Endothelial cell of umbilical vein (primary cell): ENCODE measurements around the gene WRNIP1. TPM values are rescaled to one million over a fixed set of nuclear protein-coding genes. Genes with fewer than 3 reads are reported as not detected.

Experiments
- BruUV-seq: library from RNA; stranded (reverse); fragments of 400-500 nt; replicated peaks from 2 replicates; lab custom pipeline; 2021; lab: Mats Ljungman, UMichigan
- CTCF ChIA-PET: fragments of 300-600, 350-600 bp; sonication (Branson Sonifier 250); formaldehyde crosslinking; loops from one replicate; lab custom pipeline; 2021; ENCODE audit warnings: antibody characterized with exemption, inconsistent platforms; lab: Charles Lee
- POLR2A ChIA-PET: fragments of 300-600, 350-600 bp; sonication (Branson Sonifier 250); formaldehyde crosslinking; loops from one replicate; lab custom pipeline; 2021; ENCODE audit warnings: antibody characterized with exemption, inconsistent platforms; lab: Charles Lee
- DNase-seq: peaks from one replicate; pipeline ENCODE4 v3.0.0-alpha.2; 2011; ENCODE audit warnings: low read depth, low spot score
- FAIRE-seq: peaks from 2 replicates; lab custom pipeline; 2011; peaks lifted over from hg19 to GRCh38; lab: Jason Lieb, UNC
- H2AFZ ChIP-seq: 2 replicates; pipeline ENCODE4 v1.6.0; 2012; ENCODE audit warnings: low read depth, low read length, control low read depth, inconsistent platforms
- H3K27ac ChIP-seq: 2 replicates; pipeline ENCODE4 v1.5.1; 2011; ENCODE audit warnings: low read depth, mild to moderate bottlenecking, control low read depth, low read length, moderate library complexity; ENCODE audit not compliant: insufficient read depth
- H3K27me3 ChIP-seq, 2 experiments: 2 replicates each; pipeline versions ENCODE4 v1.6.0 to v1.6.1; 2011; ENCODE audit warnings: low read length in 2 of 2, mixed read lengths in 1 of 2; ENCODE audit not compliant: control insufficient read depth in 2 of 2, insufficient read depth in 2 of 2
- H3K36me3 ChIP-seq, 2 experiments: 2 replicates in 1 of 2; 3 replicates in 1 of 2; pipeline ENCODE4 v1.5.1; 2011; ENCODE audit warnings: low read length in 2 of 2, mild to moderate bottlenecking in 1 of 2, moderate library complexity in 1 of 2; ENCODE audit not compliant: control insufficient read depth in 2 of 2, insufficient read depth in 2 of 2; ENCODE audit errors: extremely low read depth in 1 of 2
- H3K4me1 ChIP-seq: 3 replicates; pipeline ENCODE4 v1.5.1; 2011; ENCODE audit warnings: mild to moderate bottlenecking, low read length; ENCODE audit not compliant: control insufficient read depth, insufficient read depth; ENCODE audit errors: extremely low read depth
- H3K4me2 ChIP-seq: 2 replicates; pipeline ENCODE4 v1.6.1; 2011; ENCODE audit warnings: low read length, control low read depth, mixed read lengths; ENCODE audit not compliant: insufficient read depth
- H3K4me3 ChIP-seq, 3 experiments: fragments of 200-600 bp in 1 of 3; sonication (generic), shearing (Covaris generic) in 1 of 3; replicated peaks in 1 of 3; 2 replicates each; pipeline ENCODE4 v1.5.1; 2011 to 2016; ENCODE audit warnings: control low read depth in 3 of 3, low read length in 3 of 3, mild to moderate bottlenecking in 2 of 3, inconsistent platforms in 1 of 3, low read depth in 1 of 3, moderate library complexity in 1 of 3; ENCODE audit not compliant: insufficient read depth in 1 of 3
- H3K79me2 ChIP-seq: 2 replicates; pipeline ENCODE4 v1.6.0; 2012; ENCODE audit warnings: low read length, inconsistent platforms; ENCODE audit not compliant: control insufficient read depth, insufficient read depth
- H3K9ac ChIP-seq: replicated peaks from 2 replicates; pipeline ENCODE3; 2011; ENCODE audit warnings: low read length, control low read depth; ENCODE audit not compliant: insufficient read depth; ENCODE audit errors: extremely low read depth
- H3K9me1 ChIP-seq: replicated peaks from 3 replicates; pipeline ENCODE4 v1.6.0; 2011; ENCODE audit warnings: mild to moderate bottlenecking, low read length; ENCODE audit not compliant: control insufficient read depth, insufficient read depth; ENCODE audit errors: extremely low read depth
- H3K9me3 ChIP-seq: replicated peaks from 2 replicates; pipeline ENCODE4 v1.5.1; 2012; ENCODE audit warnings: low read length, inconsistent platforms; ENCODE audit not compliant: control insufficient read depth, insufficient read depth
- H4K20me1 ChIP-seq: replicated peaks from 2 replicates; pipeline ENCODE3; 2011; ENCODE audit warnings: mild to moderate bottlenecking, low read length; ENCODE audit not compliant: control insufficient read depth, insufficient read depth; ENCODE audit errors: extremely low read depth
- EZH2 ChIP-seq: IDR thresholded peaks from 2 replicates; pipeline ENCODE4 v1.6.1; 2012; ENCODE audit warnings: borderline replicate concordance, low read depth, mild to moderate bottlenecking, moderate library complexity, low read length, inconsistent platforms; ENCODE audit not compliant: severe bottlenecking
- FOS ChIP-seq: IDR thresholded peaks from 2 replicates; pipeline ENCODE4 v1.6.1; 2011; ENCODE audit warnings: mild to moderate bottlenecking, low read length, moderate library complexity, borderline replicate concordance; ENCODE audit not compliant: insufficient read depth
- JUN ChIP-seq: IDR thresholded peaks from 2 replicates; pipeline ENCODE4 v1.6.1; 2011; ENCODE audit warnings: borderline replicate concordance, low read depth; ENCODE audit not compliant: insufficient read length, insufficient read depth
- MYC ChIP-seq: IDR thresholded peaks from one replicate; pipeline ENCODE4 v1.6.1; 2011; ENCODE audit warnings: mild to moderate bottlenecking, low read depth, low read length
- POLR2AphosphoS5 ChIP-seq: IDR thresholded peaks from 2 replicates; pipeline ENCODE4 v1.6.1; 2012; ENCODE audit warnings: low read depth, mild to moderate bottlenecking, control low read depth, low read length, moderate library complexity; ENCODE audit not compliant: insufficient read depth
- dilution Hi-C: fragments of 300-500 bp; cut with MboI; formaldehyde crosslinking; loops from one replicate; pipeline ENCODE4 v1.15.0; 2019; ENCODE audit warnings: low sequenced_read_pairs; ENCODE audit not compliant: extremely low pct_ligation_motif_present
- intact Hi-C: fragments of 100-400 bp; cut with micrococcal nuclease; formaldehyde crosslinking; loops from one replicate; pipeline ENCODE4 v1.10.0; 2022
- polyA plus RNA-seq, 4 experiments: library from polyadenylated mRNA; depleted of rRNA in 3 of 4; stranded (reverse) in 3 of 4; unstranded in 1 of 4; fragments of >200 nt; gene quantifications; 2 replicates each; pipeline versions ENCODE4 v1.2.1 to v1.2.3, GENCODE V29; 2011 to 2012; ENCODE audit warnings: missing spikeins in 1 of 4
- total RNA-seq: library from RNA; stranded (reverse); gene quantifications from 2 replicates; pipeline ENCODE4 v1.2.3, GENCODE V29; 2021
- TF ChIP-seq, protein P1 (sequence below), 2 donors: IDR thresholded peaks; 1 replicate in 1 of 2; 2 replicates in 1 of 2; pipeline ENCODE4 v1.5.1; 2011; ENCODE audit warnings: low read length in 2 of 2, mild to moderate bottlenecking in 2 of 2, moderate library complexity in 2 of 2, control low read depth in 1 of 2, inconsistent platforms in 1 of 2, low read depth in 1 of 2; ENCODE audit not compliant: insufficient read depth in 1 of 2; ENCODE audit errors: extremely low read depth in 1 of 2

The WRNIP1 gene
- total and polyA plus RNA-seq, 2 donors (not counting 3 experiments of a cell fraction or from before 2014, with no cell fraction given): 50.1 to 68.9 TPM

DNA sequence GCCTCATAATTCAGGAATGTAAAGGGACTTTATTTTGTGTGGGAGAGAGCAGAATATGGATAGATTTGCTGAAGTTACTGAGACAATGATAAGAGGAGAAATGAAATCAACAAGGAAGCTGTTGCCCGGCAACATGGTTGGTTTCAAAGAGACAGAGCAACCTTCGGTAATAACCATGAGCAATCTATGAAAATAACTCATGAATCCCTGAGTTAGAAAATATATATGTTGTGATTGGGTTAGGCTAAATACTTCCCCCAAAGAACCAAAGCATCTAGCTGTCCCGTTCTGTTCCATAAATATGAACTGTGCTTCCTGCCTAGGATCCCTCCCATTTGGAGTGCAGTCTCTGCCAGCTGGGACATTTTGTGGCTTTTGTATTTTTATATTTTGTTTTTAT is 53.4 kb downstream of the WRNIP1 start:
- Histone ChIP-seq H3K9me3 (no peaks in the 10 kb centered on the region), H2AFZ (peak overlapping the region; percentile 45), H3K4me3 (peak overlapping the region in 1 of 3 experiments; percentile 28), H3K27ac (peak overlapping the region; percentile 92), H3K9ac (peak overlapping the region; percentile 74), H3K79me2 (no peaks in the 10 kb centered on the region), H3K4me2 (peak overlapping the region; percentile 79), H4K20me1 (no peaks in the 10 kb centered on the region), H3K36me3 (no peaks in the 10 kb centered on the region), H3K4me1 (peaks cover 44% of the 10 kb centered on the region), H3K9me1 (no peaks in the 10 kb centered on the region), H3K27me3 (no peaks in the 10 kb centered on the region)
- no TSS peak for BruUV-seq
- TF ChIP-seq JUN: peak; percentile 21
- TF ChIP-seq POLR2AphosphoS5: no peak
- dilution Hi-C loops: no loop called here
- ChIA-PET POLR2A (interaction anchor here (0.9 to 1.6 kb wide), 2 partner anchors 19 to 27 kb away, joined by 3 to 6 read pairs; no protein-coding TSS in a partner anchor), CTCF (interaction anchor here (0.7 to 2.6 kb wide), 14 partner anchors 8 to 134 kb away, joined by 3 to 23 read pairs (median 4); partner anchors contain the start of gene SERPINB1)
- intact Hi-C loops: loop anchor here (1.0 kb wide), 4 partner anchors 11 to 28 kb away; partner anchors contain the start of gene SERPINB1
- peak; percentile 88 for DNase-seq
- no peak for FAIRE-seq

DNA sequence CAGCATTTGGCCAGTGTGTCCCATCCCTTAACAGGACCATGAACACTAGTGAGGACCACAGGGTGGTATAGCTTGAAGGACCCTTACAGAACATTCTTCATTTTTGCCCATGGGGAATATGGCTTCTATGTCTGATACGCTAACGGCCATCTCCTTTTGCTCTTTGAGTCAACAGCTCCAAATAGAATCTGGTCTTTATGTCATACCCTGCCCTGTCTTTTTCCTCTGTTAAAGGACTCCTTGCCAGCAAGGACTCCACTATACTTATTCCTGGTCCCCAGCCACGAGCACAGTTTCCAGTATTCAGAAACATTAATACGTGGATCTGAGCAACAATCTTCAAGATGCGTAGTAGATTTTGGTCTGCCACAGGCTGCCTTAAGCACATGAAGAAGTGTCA is 53.9 kb downstream of the WRNIP1 start:
- CTCF ChIA-PET: interaction anchor here (0.7 to 2.6 kb wide), 12 partner anchors 10 to 134 kb away, joined by 3 to 23 read pairs (median 4); partner anchors contain the start of gene SERPINB1
- Histone ChIP-seq H3K79me2 (no peaks in the 10 kb centered on the region), H4K20me1 (no peaks in the 10 kb centered on the region), H3K4me2 (peak overlapping the region; percentile 79), H3K9ac (peak overlapping the region; percentile 74), H2AFZ (peak overlapping the region; percentile 45), H3K9me1 (no peaks in the 10 kb centered on the region), H3K4me3 (peak overlapping the region in 1 of 3 experiments; percentile 0), H3K9me3 (no peaks in the 10 kb centered on the region), H3K4me1 (peaks cover 44% of the 10 kb centered on the region), H3K36me3 (no peaks in the 10 kb centered on the region), H3K27ac (peak overlapping the region; percentile 92), H3K27me3 (no peaks in the 10 kb centered on the region)
- TF ChIP-seq MYC (no peak), JUN (no peak), EZH2 (no peak), FOS (no peak)
- TF ChIP-seq, protein P1, sequence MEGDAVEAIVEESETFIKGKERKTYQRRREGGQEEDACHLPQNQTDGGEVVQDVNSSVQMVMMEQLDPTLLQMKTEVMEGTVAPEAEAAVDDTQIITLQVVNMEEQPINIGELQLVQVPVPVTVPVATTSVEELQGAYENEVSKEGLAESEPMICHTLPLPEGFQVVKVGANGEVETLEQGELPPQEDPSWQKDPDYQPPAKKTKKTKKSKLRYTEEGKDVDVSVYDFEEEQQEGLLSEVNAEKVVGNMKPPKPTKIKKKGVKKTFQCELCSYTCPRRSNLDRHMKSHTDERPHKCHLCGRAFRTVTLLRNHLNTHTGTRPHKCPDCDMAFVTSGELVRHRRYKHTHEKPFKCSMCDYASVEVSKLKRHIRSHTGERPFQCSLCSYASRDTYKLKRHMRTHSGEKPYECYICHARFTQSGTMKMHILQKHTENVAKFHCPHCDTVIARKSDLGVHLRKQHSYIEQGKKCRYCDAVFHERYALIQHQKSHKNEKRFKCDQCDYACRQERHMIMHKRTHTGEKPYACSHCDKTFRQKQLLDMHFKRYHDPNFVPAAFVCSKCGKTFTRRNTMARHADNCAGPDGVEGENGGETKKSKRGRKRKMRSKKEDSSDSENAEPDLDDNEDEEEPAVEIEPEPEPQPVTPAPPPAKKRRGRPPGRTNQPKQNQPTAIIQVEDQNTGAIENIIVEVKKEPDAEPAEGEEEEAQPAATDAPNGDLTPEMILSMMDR (IDR thresholded peaks at IDR 0.05; ENCODE audit: extremely low read depth in 1 of 2, insufficient read depth in 1 of 2, low read depth in 1 of 2, low read length in 2 of 2): no peak
- POLR2A ChIA-PET: interaction anchor here (1.6 kb wide), 1 partner anchor 27 kb away, joined by 6 read pairs; no protein-coding TSS in a partner anchor
- FAIRE-seq: peak; percentile 56
- no TSS peak for BruUV-seq
- intact Hi-C loops: no loop called here
- no peak for DNase-seq
- dilution Hi-C loops: no loop called here
